Lower leg skin (tissue), 4 donors: ENCODE results near the gene WDR62. TPM values are rescaled to one million over a fixed set of nuclear protein-coding genes. Genes with fewer than 3 reads are reported as not detected.

Source experiments
- DNase-seq, 2 donors: peaks; one replicate each; pipeline ENCODE4 v3.0.0-alpha.2; 2019; ENCODE audit warnings: low spot score in 2 of 2
- H3K4me3 ChIP-seq: fragments of 200-600 bp; sonication (generic); 2 replicates; pipeline ENCODE4 v1.5.1; 2017; ENCODE audit warnings: mild to moderate bottlenecking, low read depth; ENCODE audit not compliant: poor library complexity, severe bottlenecking
- POLR2A ChIP-seq, 2 donors: fragments of 450-650 bp; IDR thresholded peaks; one replicate each; pipeline ENCODE4 v1.6.1; 2016 to 2017; ENCODE audit warnings: antibody characterized with exemption in 2 of 2, mild to moderate bottlenecking in 1 of 2, moderate library complexity in 1 of 2
- WGBS, 2 donors: methylation state at CpG; one replicate each; pipeline ENCODE4 v1.1.5; 2018; 5-methylcytosine and 5-hydroxymethylcytosine counted together
- intact Hi-C: fragments of 100-400 bp; cut with DNase I; formaldehyde crosslinking; loops from one replicate; pipeline ENCODE4 v1.15.0; 2023; ENCODE audit warnings: low total_unique reads
- total RNA-seq, 4 donors: library from RNA; depleted of rRNA; stranded (reverse); fragments of >200 nt; gene quantifications; one replicate each; pipeline ENCODE4 v1.1.0, GENCODE V29; 2016
- TF ChIP-seq, protein P1 (sequence below), 3 donors: fragments of 450-650 bp; IDR thresholded peaks; one replicate each; pipeline ENCODE4 v1.5.1; 2016; ENCODE audit warnings: antibody characterized with exemption in 3 of 3, mild to moderate bottlenecking in 3 of 3, moderate library complexity in 2 of 3

WDR62 gene
- 1 to 10 TPM; 1.3 to 3.0 (median 2.3) TPM for total RNA-seq

DNA sequence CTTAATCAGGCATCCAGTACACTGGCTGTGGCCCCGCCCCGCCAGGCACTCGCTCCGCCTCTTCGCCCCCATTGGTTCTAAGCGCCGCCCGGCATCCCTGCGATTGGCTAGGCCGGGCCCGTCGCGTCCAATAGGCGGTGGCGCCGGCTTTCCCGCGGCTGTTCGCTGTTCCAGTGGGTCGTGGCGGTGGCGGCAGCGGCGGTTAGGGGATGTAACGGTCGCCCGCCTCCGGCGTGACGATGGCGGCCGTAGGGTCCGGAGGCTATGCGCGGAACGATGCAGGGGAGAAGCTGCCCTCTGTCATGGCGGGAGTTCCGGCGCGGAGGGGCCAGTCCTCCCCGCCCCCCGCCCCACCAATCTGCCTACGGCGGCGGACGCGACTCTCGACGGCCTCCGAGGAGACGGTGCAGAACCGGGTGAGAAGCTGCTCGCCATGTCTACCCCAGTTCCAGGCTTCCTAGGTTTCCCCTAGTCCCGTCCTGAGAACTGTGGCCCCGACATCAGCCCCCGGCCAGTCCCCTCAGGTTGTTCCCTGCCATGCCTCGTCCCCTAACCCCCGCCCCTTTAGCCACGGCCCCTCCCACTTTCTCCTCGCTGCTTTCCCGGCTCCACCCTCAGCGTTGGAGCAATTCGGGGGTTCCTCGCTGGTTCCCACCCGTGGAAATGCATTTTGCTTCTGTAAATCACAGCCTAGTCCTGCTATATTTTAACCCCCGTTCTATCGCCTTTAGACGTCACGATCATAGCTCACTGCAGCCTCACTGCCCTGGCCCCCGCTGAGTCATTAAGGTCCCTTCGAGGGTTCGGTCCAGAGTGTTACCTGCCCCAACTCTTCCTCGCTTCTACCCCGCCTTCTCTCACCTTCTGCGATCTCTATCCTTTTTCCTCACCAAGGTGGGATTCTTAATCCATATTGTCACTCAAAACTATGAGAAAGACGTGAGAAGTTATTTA, at the start of gene WDR62:
Gene WDR62, plus strand, starts transcription at position 165 of the 954 bp plus-strand sequence. Its CDS starts 75 bp downstream, at position 240.
- peak within 1 kb of the TSS; percentile 36 for H3K4me3 ChIP-seq
- DNase-seq: peak; percentile 90 to 98
- no peak for TF ChIP-seq POLR2A (IDR thresholded peaks at IDR 0.05)
- TF ChIP-seq, protein P1, sequence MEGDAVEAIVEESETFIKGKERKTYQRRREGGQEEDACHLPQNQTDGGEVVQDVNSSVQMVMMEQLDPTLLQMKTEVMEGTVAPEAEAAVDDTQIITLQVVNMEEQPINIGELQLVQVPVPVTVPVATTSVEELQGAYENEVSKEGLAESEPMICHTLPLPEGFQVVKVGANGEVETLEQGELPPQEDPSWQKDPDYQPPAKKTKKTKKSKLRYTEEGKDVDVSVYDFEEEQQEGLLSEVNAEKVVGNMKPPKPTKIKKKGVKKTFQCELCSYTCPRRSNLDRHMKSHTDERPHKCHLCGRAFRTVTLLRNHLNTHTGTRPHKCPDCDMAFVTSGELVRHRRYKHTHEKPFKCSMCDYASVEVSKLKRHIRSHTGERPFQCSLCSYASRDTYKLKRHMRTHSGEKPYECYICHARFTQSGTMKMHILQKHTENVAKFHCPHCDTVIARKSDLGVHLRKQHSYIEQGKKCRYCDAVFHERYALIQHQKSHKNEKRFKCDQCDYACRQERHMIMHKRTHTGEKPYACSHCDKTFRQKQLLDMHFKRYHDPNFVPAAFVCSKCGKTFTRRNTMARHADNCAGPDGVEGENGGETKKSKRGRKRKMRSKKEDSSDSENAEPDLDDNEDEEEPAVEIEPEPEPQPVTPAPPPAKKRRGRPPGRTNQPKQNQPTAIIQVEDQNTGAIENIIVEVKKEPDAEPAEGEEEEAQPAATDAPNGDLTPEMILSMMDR (IDR thresholded peaks at IDR 0.05): no peak
- intact Hi-C loops: loop anchor here (10.0 kb wide), 1 partner anchor 50 kb away; the partner anchor contains the start of gene SYNE4
- WGBS, 2 donors: 1 to 3% methylated on average over 26 to 56 of the region's 76 CpGs

GRCh38 chr19:36006955-36007354, 47.7 kb upstream of the WDR62 start:
- 86 to 91% methylated on average over 5 of the region's 5 CpGs for WGBS, 2 donors
- no peak for TF ChIP-seq POLR2A (IDR thresholded peaks at IDR 0.05)
- TF ChIP-seq, protein P1 (IDR thresholded peaks at IDR 0.05): no peak
- intact Hi-C loops: loop anchor here (10.0 kb wide), 1 partner anchor 48 kb away; the partner anchor contains the start of genes THAP8 and WDR62
- no peak overlapping the region for H3K4me3 ChIP-seq
- DNase-seq: no peak

DNA sequence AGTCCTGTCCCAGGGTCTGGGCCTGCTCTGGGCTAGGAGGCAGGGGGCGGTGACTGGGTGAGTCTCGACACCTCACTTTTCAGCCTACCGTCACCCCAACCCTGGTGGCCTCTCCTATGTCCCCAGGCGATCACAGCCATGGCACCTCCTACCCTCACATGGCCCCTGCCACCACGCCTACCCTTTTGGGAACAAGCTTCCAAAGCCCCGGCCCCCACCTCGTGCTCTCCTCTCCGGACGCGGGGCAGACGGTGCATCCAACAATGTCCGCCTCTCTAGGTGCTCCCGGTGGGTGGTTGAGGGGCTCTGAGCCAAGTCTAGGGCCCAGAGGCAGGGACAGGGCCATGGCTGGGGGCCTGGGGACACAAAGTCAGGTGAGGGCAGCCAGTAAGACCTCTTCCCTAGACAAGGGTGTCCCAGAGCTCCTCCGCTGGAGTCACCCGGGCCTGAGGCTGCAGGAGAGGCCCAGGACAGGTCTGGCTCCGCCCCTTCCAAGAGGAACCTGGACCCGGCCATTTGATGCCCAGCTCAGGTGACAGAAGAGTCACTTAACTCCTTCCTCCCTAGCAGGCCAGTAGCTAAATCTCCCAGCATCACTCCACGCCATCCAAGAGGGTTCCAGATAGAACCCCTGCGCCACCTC, 46.2 kb upstream of the WDR62 start, which contains the start of gene SYNE4:
Gene SYNE4, minus strand, starts transcription at position 478 of the 643 bp plus-strand sequence. Its CDS starts 132 bp downstream, at position 346.
- intact Hi-C loops: loop anchor here (10.0 kb wide), 1 partner anchor 46 kb away; the partner anchor contains the start of genes THAP8 and WDR62

DNA sequence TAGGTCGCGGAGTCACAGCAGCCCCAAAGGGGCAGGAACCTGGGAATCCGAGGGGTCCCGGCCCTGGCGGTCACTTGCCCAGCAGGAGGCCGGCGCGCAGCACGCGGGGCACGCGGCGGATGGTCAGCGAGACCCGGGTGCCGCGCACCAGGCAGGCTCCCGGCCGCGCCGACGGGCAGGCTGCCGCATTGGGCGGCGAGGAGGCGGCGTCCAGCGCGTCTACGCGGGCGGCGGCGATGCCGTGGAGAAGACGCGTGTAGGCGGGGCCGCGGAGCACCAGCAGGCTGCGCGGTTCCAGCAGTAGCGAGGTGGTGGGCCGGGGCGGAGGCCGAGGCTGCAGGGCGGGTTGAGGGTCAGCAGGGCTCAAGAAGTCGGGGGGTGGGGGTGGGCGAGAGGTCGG, 45.5 kb upstream of the WDR62 start:
- peak in 1 of 2 donors; percentile 91 for DNase-seq
- intact Hi-C loops: loop anchor here (10.0 kb wide), 1 partner anchor 46 kb away; the partner anchor contains the start of genes THAP8 and WDR62
- TF ChIP-seq, protein P1 (IDR thresholded peaks at IDR 0.05): no peak
- no peak for TF ChIP-seq POLR2A (IDR thresholded peaks at IDR 0.05)
- no peak overlapping the region for H3K4me3 ChIP-seq
- WGBS, 2 donors: 1 to 3% methylated on average over 22 to 50 of the region's 50 CpGs

More for the DNA sequence above, 46.2 kb upstream of the WDR62 start, which contains the start of gene SYNE4:
- WGBS, 2 donors: 52 to 53% methylated on average over 16 to 17 of the region's 19 CpGs
- no peak for DNase-seq
- no peak within 1 kb of the TSS for H3K4me3 ChIP-seq
- no peak for TF ChIP-seq POLR2A (IDR thresholded peaks at IDR 0.05)
- TF ChIP-seq, protein P1 (IDR thresholded peaks at IDR 0.05): no peak

DNA sequence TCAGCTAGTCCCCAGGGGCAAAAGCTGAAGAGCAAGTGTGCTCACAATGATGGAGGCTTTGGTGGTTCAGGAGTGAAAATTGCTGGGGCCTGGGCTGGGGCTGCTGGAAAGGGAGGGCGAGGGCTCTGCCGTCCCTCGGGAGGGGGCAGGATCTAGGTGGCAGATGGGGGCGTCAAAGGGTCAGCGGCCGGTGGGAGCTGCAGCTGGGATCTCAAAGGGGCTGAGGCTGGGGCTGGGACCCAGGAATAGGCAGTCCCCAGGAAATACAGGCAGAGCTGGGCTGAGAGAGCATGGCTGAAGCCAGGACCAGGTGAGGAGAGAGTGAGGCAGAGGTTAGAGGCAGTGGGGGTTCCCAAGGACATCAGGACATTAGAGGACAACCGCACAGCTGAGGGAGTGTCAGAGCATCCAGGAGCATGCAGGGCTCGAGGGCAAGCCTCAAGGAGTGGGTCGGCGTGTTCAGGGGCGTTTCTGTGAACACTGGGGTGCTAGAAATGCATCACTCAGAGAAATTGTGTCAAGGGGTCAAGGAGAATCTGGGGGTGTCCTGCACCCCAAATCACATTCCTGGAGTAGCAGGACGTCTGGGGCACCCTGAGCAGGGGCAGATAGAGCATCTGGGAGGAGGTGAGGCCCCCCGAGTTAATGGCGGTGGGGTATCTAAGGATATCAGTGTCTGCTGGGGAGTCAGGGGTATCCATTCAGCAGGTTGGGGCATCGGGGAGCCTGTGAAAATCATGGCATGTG, 44.9 kb upstream of the WDR62 start:
- intact Hi-C loops: loop anchor here (10.0 kb wide), 1 partner anchor 45 kb away; the partner anchor contains the start of genes THAP8 and WDR62
- no peak for DNase-seq
- 48 to 52% methylated on average over 15 of the region's 15 CpGs for WGBS, 2 donors
- TF ChIP-seq, protein P1 (IDR thresholded peaks at IDR 0.05): no peak
- TF ChIP-seq POLR2A (IDR thresholded peaks at IDR 0.05): no peak
- no peak overlapping the region for H3K4me3 ChIP-seq
